Measurements from ENCODE around the gene WNK4.
A peak's percentile ranks its signal among the peaks of the same experiment; 100 is the strongest.

WNK4 gene

GRCh38 chr17:42772945-42773289, 7.5 kb upstream of the WNK4 start:
- no peak for DNase-seq (ENCODE audit: low read depth)

GRCh38 chr17:42773290-42774035, 6.9 kb upstream of the WNK4 start, which contains the start of gene VPS25:
Gene VPS25 (plus strand): TSS chr17:42773449. CDS start chr17:42773476, 27 bp downstream.
- DNase-seq (ENCODE audit: low read depth): peak; percentile 47

- DNase-seq (ENCODE audit: low read depth): no peak
These were observed 6.2 kb upstream of the WNK4 start for GRCh38 chr17:42774066-42774745.

- DNase-seq (ENCODE audit: low read depth): no peak
These were observed 4.8 kb upstream of the WNK4 start for GRCh38 chr17:42775534-42776098.

- no peak for DNase-seq (ENCODE audit: low read depth)
These were observed 1.8 kb upstream of the WNK4 start for GRCh38 chr17:42778570-42778969.

- DNase-seq (ENCODE audit: low read depth): no peak
These were observed 990 bp upstream of the WNK4 start for GRCh38 chr17:42779304-42779935.

GRCh38 chr17:42780851-42781638, 635 bp downstream of the WNK4 start:
- DNase-seq (ENCODE audit: low read depth): no peak

- DNase-seq (ENCODE audit: low read depth): no peak
These were observed 1.3 kb downstream of the WNK4 start for GRCh38 chr17:42781639-42782165.

GRCh38 chr17:42782166-42783061, 2.0 kb downstream of the WNK4 start:
- no peak for DNase-seq (ENCODE audit: low read depth)

- DNase-seq (ENCODE audit: low read depth): no peak
These were observed 2.8 kb downstream of the WNK4 start for GRCh38 chr17:42783062-42783790.

GRCh38 chr17:42783791-42784138, 3.4 kb downstream of the WNK4 start:
- no peak for DNase-seq (ENCODE audit: low read depth)

- no peak for DNase-seq (ENCODE audit: low read depth)
These were observed 4.0 kb downstream of the WNK4 start for GRCh38 chr17:42784409-42784808.

GRCh38 chr17:42784811-42785592, 4.6 kb downstream of the WNK4 start:
- no peak for DNase-seq (ENCODE audit: low read depth)

- no peak for DNase-seq (ENCODE audit: low read depth)
These were observed 6.9 kb downstream of the WNK4 start for GRCh38 chr17:42787266-42787665.

GRCh38 chr17:42791948-42792347, 11.5 kb downstream of the WNK4 start:
- no peak for DNase-seq (ENCODE audit: low read depth)

- DNase-seq (ENCODE audit: low read depth): no peak
These were observed 12.1 kb downstream of the WNK4 start for GRCh38 chr17:42792545-42792944.

GRCh38 chr17:42795061-42795460, 14.7 kb downstream of the WNK4 start:
- no peak for DNase-seq (ENCODE audit: low read depth)

GRCh38 chr17:42795465-42795864, 15.1 kb downstream of the WNK4 start:
- no peak for DNase-seq (ENCODE audit: low read depth)

- no peak for DNase-seq (ENCODE audit: low read depth)
These were observed 15.8 kb downstream of the WNK4 start for GRCh38 chr17:42796066-42796758.
